ENCODE data around the gene FASTKD2. TPM values are rescaled to one million over a fixed set of nuclear protein-coding genes. Genes with fewer than 3 reads are reported as not detected.

FASTKD2 gene
- total and polyA plus RNA-seq, 7 donors: 6.2 to 35.3 (median 27.3) TPM

GRCh38 chr2:206783718-206784117 lies 18.3 kb downstream of the FASTKD2 start:
- no peak overlapping the region for H3K4me3 ChIP-seq
- WGBS, 2 donors: 84 to 89% methylated on average over 2 of the region's 2 CpGs
- peaks cover 21 to 88% (median 34%) of the 10 kb centered on the region in 4 donors for H3K36me3 ChIP-seq
- DNase-seq: no peak
- H3K9me3 ChIP-seq: no peaks in the 10 kb centered on the region
- no peaks in the 10 kb centered on the region for H3K27me3 ChIP-seq
- H3K27ac ChIP-seq: no peak overlapping the region
- intact Hi-C loops (cut with DNase I): loop anchor here (5.0 kb wide), 1 partner anchor 91 kb away; no protein-coding TSS in a partner anchor
- TF ChIP-seq POLR2AphosphoS5 (IDR thresholded peaks at IDR 0.05) (no peak), EP300 (IDR thresholded peaks at IDR 0.05) (no peak)
- TF ChIP-seq, protein P1, sequence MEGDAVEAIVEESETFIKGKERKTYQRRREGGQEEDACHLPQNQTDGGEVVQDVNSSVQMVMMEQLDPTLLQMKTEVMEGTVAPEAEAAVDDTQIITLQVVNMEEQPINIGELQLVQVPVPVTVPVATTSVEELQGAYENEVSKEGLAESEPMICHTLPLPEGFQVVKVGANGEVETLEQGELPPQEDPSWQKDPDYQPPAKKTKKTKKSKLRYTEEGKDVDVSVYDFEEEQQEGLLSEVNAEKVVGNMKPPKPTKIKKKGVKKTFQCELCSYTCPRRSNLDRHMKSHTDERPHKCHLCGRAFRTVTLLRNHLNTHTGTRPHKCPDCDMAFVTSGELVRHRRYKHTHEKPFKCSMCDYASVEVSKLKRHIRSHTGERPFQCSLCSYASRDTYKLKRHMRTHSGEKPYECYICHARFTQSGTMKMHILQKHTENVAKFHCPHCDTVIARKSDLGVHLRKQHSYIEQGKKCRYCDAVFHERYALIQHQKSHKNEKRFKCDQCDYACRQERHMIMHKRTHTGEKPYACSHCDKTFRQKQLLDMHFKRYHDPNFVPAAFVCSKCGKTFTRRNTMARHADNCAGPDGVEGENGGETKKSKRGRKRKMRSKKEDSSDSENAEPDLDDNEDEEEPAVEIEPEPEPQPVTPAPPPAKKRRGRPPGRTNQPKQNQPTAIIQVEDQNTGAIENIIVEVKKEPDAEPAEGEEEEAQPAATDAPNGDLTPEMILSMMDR (IDR thresholded peaks at IDR 0.05): no peak
- no peaks in the 10 kb centered on the region for H3K4me1 ChIP-seq

GRCh38 chr2:206784559-206785353 lies 19.4 kb downstream of the FASTKD2 start:
- Histone ChIP-seq H3K27me3 (no peaks in the 10 kb centered on the region), H3K36me3 (peaks cover 24 to 88% (median 39%) of the 10 kb centered on the region in 4 donors), H3K9me3 (no peaks in the 10 kb centered on the region), H3K4me1 (no peaks in the 10 kb centered on the region), H3K4me3 (no peak overlapping the region), H3K27ac (no peak overlapping the region)
- DNase-seq: no peak
- TF ChIP-seq POLR2AphosphoS5 (IDR thresholded peaks at IDR 0.05) (no peak), POLR2A (IDR thresholded peaks at IDR 0.05) (no peak)
- intact Hi-C loops (cut with DNase I): loop anchor here (5.0 kb wide), 1 partner anchor 92 kb away; no protein-coding TSS in a partner anchor
- WGBS, 2 donors: 84 to 87% methylated on average over 7 of the region's 7 CpGs

GRCh38 chr2:206790311-206790935 lies 25.0 kb downstream of the FASTKD2 start:
- intact Hi-C loops (cut with DNase I): no loop called here
- WGBS, 2 donors: 76 to 89% methylated on average over 3 of the region's 3 CpGs
- Histone ChIP-seq H3K36me3 (peaks cover 19 to 96% (median 28%) of the 10 kb centered on the region in 4 donors), H3K9me3 (no peaks in the 10 kb centered on the region), H3K4me3 (no peak overlapping the region), H3K27ac (no peak overlapping the region), H3K27me3 (no peaks in the 10 kb centered on the region), H3K4me1 (no peaks in the 10 kb centered on the region)
- no peak for DNase-seq
- TF ChIP-seq EP300 (IDR thresholded peaks at IDR 0.05) (no peak), POLR2AphosphoS5 (IDR thresholded peaks at IDR 0.05) (no peak), POLR2A (IDR thresholded peaks at IDR 0.05) (no peak)
- TF ChIP-seq, protein P1 (IDR thresholded peaks at IDR 0.05): no peak

GRCh38 chr2:206792645-206793044 lies 27.2 kb downstream of the FASTKD2 start:
- intact Hi-C loops (cut with DNase I): no loop called here
- peaks cover 13 to 86% (median 21%) of the 10 kb centered on the region in 4 donors for H3K36me3 ChIP-seq
- DNase-seq: no peak
- H3K27ac ChIP-seq: no peak overlapping the region
- no peaks in the 10 kb centered on the region for H3K4me1 ChIP-seq
- 94 to 95% methylated on average over 5 of the region's 5 CpGs for WGBS, 2 donors
- TF ChIP-seq, protein P1 (IDR thresholded peaks at IDR 0.05): no peak
- TF ChIP-seq POLR2A (IDR thresholded peaks at IDR 0.05) (no peak), EP300 (IDR thresholded peaks at IDR 0.05) (no peak), POLR2AphosphoS5 (IDR thresholded peaks at IDR 0.05) (no peak)
- H3K27me3 ChIP-seq: no peaks in the 10 kb centered on the region
- H3K9me3 ChIP-seq: no peaks in the 10 kb centered on the region
- H3K4me3 ChIP-seq: no peak overlapping the region

DNA sequence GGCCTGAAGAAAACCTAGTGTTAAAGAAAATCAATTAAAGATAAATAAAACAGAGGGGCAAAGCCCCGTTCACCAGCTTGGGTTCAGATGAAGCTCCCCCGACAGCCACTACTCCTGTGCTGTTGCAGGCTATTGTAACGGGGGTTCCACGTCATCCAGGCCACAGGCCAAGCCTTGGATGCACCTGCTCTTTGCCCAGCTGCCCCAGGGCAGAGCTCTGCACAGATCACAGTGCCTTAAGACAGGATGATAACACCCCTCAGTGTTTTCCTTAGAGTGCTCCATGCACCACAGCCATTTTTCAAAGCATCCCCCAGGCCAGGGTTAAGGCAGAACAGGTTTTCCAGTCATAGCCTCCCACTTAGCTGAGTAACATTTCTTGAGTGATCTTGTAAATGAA lies 32.0 kb downstream of the FASTKD2 start:
- TF ChIP-seq, protein P1 (IDR thresholded peaks at IDR 0.05): no peak
- TF ChIP-seq POLR2A (IDR thresholded peaks at IDR 0.05) (no peak), EP300 (IDR thresholded peaks at IDR 0.05) (no peak)
- no peaks in the 10 kb centered on the region for H3K27me3 ChIP-seq
- DNase-seq: no peak
- H3K4me1 ChIP-seq: peaks cover 0 to 15% (median 8%) of the 10 kb centered on the region in 4 donors
- no peak overlapping the region for H3K4me3 ChIP-seq
- H3K27ac ChIP-seq: no peak overlapping the region
- intact Hi-C loops (cut with DNase I): no loop called here
- WGBS, 2 donors: 46 to 77% methylated on average over 4 of the region's 4 CpGs
- H3K9me3 ChIP-seq: no peaks in the 10 kb centered on the region
- H3K36me3 ChIP-seq: peaks cover 0 to 39% (median 0%) of the 10 kb centered on the region in 4 donors
